GM19324 (cell line): ENCODE measurements around the gene IL17RC.

Experiments
- ATAC-seq: cut with Tn5 transposase; IDR thresholded peaks from one replicate; pipeline ENCODE4 v1.9.1; 2021; ENCODE audit warnings: mild to moderate bottlenecking, moderate library complexity; ENCODE audit not compliant: unreplicated experiment, low FRiP score

IL17RC gene

GRCh38 chr3:9976721-9977709, 60.1 kb downstream of the IL17RC start:
- no peak for ATAC-seq

GRCh38 chr3:9978710-9979305, 61.9 kb downstream of the IL17RC start:
- ATAC-seq: no peak

- ATAC-seq: no peak
These were observed 63.4 kb downstream of the IL17RC start for GRCh38 chr3:9980251-9980650.
